ENCODE results near the gene SPDYE5.
"Not testable (repeated sequence)": the region's sequence is repeated elsewhere in the genome, so short reads cannot be mapped to it uniquely, and the experiment has no call there.

SPDYE5 gene, protein sequence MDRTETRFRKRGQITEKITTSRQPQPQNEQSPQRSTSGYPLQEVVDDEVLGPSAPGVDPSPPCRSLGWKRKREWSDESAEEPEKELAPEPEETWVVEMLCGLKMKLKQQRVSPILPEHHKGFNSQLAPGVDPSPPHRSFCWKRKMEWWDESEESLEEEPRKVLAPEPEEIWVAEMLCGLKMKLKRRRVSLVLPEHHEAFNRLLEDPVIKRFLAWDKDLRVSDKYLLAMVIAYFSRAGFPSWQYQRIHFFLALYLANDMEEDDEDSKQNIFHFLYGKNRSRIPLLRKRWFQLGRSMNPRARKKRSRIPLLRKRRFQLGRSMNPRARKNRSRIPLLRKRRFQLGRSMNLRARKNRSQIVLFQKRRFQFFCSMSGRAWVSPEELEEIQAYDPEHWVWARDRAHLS

DNA sequence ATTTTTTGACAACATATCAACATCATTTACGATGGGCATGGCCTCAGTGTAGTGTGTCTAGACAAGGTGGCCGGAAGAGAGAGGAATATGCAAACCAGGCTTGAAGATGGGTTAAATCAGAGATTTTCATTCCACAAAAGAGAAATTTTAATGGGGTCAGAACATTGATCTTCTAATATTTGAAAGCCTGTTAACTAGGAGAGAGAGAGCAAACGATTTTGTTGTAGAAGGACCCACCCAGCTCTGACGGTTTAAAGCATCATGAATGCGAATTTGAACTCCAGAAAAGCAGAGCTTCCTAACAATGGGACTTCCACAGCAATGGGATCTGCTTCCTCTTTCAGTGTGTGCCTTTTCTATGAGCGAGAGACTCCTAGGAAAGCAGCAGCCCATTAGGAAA is at the start of gene SPDYE5:
TSS of gene SPDYE5 (plus strand) at position 301 of the 400 bp plus-strand sequence. CDS start 1,728 bp downstream, outside the sequence.
- DNase-seq: not testable (repeated sequence)

DNA sequence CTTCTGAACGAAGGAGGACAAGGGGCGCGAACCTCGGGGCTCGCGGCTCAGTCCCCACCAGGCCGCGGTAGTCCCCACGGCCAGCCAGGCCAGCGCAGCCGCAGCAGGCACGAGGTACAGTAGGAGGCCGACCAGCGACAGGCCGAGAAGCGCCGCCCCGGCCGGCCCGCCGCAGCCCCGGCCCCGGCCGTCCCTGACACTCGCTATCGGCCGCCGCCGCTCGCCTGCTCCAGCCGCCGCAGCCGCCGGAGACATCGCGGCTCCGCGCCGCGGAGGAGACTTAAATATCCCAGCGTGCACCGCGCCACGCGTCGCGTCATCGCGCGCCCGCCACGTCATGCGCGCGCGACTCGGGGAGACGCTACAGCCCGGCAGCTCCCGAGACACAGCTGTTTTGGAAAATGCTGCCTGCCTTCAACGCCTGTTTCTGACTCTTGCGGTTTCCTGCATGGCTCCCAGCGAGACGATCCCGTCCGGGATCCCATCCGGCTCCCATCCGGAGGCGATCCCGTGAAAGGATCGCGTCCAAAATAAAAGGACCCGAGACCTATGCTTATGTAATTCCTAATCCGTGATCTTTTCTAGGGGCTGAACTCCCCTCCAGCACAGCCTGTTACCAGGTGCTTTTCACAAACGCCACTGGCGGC is 49.5 kb upstream of the SPDYE5 start:
- not testable (repeated sequence) for DNase-seq

DNA sequence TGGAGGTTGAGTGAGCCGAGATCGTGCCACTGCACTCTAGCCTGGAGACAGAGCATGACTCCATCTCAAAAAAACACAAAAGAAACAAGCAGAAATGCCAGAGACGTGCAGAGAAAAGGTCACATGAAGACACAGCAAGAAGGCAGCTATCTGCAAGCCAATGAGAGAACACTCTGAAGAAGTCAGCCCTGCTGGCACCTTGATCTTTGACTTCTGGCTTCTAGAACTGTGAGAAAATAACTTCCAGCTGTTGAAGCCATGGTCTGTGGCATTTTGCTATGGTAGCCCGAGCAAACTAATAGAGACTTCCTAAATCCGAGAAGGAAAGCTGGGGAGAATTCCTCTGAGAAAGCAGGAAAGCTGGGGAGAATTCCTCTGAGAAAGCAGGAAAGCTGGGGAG is 42.2 kb upstream of the SPDYE5 start:
- not testable (repeated sequence) for DNase-seq

DNA sequence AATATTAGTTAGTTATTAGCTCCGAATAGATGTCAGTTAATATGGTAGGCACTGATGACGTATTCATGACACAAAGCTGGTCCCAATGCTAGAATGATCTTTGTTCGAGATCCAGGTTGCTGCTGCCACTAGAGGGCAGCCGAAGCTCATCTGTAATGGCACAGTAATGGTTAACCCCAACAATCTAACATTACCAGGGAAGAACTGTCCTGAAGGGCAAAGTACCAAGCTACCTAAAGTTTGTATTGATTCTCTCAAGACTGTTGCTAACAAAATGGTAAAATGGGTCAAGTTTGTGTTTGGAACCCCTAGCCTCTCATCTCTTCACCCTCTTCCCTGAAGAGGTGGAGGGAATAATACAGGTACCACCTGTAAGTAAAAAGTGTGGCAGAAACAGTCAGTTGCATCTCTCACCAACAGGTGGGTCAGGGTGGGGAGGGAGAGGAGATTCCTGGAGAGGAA is 39.6 kb upstream of the SPDYE5 start:
- DNase-seq: not testable (repeated sequence)

- DNase-seq: not testable (repeated sequence)
Observed at GRCh38 chr7:75456403-75456802, 35.7 kb upstream of the SPDYE5 start.

- DNase-seq: not testable (repeated sequence)
Observed at GRCh38 chr7:75458034-75458433, 34.1 kb upstream of the SPDYE5 start.

DNA sequence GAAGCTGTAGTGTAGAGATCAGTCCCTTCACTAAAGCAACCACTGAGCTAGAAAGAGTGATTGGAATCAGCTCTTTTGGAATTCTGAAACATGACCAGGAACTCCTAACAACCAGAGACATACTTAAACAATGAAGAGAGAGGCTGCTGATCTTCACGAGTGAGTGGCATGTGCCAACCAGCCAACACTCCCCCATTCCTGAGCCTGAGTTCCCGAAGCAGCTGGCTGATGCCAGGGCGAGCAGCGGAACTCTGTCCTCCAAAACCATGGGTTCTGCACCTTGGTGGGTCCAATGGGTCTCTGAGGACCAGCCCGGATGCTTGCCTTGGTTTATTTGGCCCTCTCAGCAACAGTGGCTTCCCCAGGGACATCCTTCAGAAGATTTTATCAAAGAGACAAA is 31.6 kb upstream of the SPDYE5 start:
- DNase-seq: not testable (repeated sequence)

GRCh38 chr7:75470166-75470565 is 22.0 kb upstream of the SPDYE5 start:
- not testable (repeated sequence) for DNase-seq

DNA sequence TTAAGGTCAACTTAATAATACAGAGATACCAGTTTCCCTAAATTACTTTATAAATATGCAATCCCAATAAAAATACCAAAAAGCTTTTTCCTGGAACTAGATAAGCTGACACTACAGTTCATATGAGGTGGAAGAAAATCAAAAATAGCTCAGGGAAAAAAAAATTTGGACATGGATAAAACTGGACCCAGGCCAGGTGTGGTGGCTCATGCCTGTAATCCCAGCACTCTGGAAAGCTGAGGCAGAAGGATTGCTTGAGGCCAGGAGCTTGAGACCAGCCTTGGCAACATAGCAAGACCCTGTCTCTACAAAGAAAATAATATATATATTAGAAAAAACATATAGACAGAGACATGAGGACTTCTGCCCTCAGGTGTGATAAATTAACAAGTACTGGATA is 14.7 kb upstream of the SPDYE5 start:
- DNase-seq: not testable (repeated sequence)

DNA sequence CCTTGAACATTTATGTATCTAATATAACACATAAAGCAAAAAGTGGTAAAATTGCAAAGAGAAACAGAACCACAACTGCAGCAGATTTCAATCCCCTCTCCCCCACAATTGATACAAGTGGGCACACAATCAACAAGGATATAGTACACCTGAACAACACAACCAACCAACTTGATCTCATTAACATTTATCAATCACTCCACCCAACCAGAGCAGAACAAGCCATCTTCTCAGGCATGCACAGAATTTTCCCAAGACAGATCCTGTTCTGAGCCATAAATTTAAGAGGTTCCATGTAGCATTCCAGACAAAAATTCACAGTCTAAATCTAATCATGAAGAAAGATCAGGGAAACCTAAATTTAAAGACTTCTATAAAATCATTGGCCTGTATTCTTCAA is 11.8 kb upstream of the SPDYE5 start:
- not testable (repeated sequence) for DNase-seq

DNA sequence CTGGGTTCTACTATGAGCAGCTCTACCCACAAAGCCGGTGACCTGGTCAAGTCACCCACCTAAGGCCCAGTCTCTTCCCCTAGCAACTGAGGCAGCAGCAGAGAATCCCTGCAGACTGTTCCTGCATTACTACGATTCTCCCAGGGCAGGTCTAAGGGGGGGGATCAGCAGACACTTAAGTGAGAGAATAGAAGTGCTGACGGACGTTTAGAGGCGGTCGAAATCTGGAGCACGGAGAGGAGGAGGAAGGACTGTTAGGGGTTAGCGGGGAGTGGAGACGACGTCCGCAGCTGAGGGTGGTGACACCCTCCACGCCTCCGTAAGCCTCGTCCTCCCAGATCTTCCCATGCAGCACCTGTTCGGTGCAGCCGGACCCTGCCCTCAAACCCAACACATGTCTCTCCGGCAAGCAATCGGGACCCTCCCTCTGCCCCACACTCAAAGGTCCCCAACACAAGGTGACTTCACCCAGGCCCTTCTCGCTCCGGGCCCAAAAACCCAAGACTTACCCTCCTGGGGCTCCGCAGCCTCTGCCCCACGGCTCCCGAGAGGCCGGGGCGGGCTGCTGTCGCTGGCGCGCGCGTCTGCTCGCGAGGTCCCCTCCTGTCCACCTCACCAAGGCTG is 6.7 kb upstream of the SPDYE5 start:
- not testable (repeated sequence) for DNase-seq

- peak; percentile 73 for DNase-seq
Observed at GRCh38 chr7:75485979-75486643, 6.0 kb upstream of the SPDYE5 start, which contains the start of gene POM121C. Gene POM121C, minus strand, starts transcription at chr7:75486299. Its CDS starts 44,803 bp downstream, at chr7:75441496.

GRCh38 chr7:75509033-75509432 is 16.9 kb downstream of the SPDYE5 start:
- DNase-seq: not testable (repeated sequence)

- DNase-seq: not testable (repeated sequence)
Observed at GRCh38 chr7:75518842-75519241, 26.7 kb downstream of the SPDYE5 start.

DNA sequence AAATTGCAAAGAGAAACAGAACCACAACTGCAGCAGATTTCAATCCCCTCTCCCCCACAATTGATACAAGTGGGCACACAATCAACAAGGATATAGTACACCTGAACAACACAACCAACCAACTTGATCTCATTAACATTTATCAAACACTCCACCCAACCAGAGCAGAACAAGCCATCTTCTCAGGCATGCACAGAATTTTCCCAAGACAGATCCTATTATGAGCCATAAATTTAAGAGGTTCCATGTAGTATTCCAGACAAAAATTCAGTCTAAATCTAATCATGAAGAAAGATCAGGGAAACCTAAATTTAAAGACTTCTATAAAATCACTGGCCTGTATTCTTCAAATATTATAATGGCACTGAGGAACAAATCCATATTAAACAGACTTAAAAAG is 29.6 kb downstream of the SPDYE5 start:
- not testable (repeated sequence) for DNase-seq

DNA sequence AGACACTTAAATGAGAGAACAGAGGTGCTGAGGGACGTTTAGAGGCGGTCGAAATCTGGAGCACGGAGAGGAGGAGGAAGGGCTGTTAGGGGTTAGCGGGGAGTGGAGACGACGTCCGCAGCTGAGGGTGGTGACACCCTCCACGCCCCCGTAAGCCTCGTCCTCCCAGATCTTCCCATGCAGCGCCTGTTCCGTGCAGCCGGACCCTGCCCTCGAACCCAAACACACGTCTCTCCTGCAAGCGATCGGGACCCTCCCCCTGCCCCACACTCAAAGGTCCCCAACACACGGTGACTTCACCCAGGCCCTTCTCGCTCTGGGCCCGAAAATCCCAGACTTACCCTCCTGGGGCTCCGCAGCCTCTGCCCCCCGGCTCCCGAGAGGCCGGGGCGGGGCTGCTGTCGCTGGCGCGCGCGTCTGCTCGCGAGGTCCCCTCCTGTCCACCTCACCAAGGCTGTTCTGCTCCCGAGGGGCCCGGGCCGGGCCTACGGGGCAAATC is 35.2 kb downstream of the SPDYE5 start:
- DNase-seq: not testable (repeated sequence)

GRCh38 chr7:75531359-75531821 is 39.3 kb downstream of the SPDYE5 start:
- no peak for DNase-seq

- DNase-seq: no peak
Observed at GRCh38 chr7:75532639-75533038, 40.5 kb downstream of the SPDYE5 start.

- no peak for DNase-seq
Observed at GRCh38 chr7:75533926-75534325, 41.8 kb downstream of the SPDYE5 start.

DNA sequence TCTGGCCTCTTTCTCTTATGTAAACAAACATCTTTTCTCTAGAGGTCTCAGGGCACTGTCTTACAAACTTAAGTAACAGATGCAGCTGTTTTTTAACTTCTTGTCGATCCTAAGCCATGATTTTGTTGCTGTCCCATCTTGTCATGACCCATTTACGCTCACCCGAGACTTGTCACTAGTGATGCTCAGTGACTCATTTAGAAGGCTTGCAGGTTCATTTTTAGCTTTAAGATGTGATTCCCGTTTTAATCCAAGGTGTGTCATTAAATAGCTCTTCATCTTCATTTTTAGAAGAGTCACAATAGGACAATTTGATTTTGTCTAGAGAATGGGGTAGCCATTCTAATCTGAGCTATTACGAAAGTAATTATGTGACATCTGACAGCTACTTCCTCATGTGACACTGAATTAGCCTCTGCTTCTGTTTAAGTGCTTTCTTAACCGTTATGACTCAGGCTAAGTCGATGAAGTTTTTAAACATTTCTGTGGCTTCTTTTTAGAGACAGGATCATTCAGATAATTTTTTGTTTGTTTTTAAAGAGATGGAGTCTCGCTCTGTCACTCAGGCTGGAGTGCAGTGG is 42.7 kb downstream of the SPDYE5 start:
- DNase-seq: peak; percentile 17

- DNase-seq: no peak
Observed at GRCh38 chr7:75536491-75536890, 44.4 kb downstream of the SPDYE5 start.

GRCh38 chr7:75536940-75537538 is 44.9 kb downstream of the SPDYE5 start:
- no peak for DNase-seq

Data from GDM1 (cell line).